Kidney (tissue), 14 donors: Measurements from ENCODE around the gene TADA1. TPM values are rescaled to one million over a fixed set of nuclear protein-coding genes. Genes with fewer than 3 reads are reported as not detected.

Experiments used
- DNase-seq, 5 donors: peaks; one replicate each; pipeline ENCODE4 v3.0.0-alpha.2; 2013 to 2020
- FAIRE-seq: peaks from 2 replicates; lab custom pipeline; 2012; peaks lifted over from hg19 to GRCh38; lab: Jason Lieb, UNC
- H3K27ac ChIP-seq, 2 donors: one replicate each; pipeline ENCODE4 v1.7.0; 2013; ENCODE audit warnings: low read depth in 2 of 2, low read length in 2 of 2, inconsistent platforms in 1 of 2
- H3K27me3 ChIP-seq: one replicate; pipeline ENCODE4 v1.7.1; 2013; ENCODE audit warnings: low read length, inconsistent platforms; ENCODE audit not compliant: control insufficient read depth, insufficient read depth
- H3K36me3 ChIP-seq, 3 donors: one replicate each; pipeline versions ENCODE4 v1.7.0 to v1.7.1; 2013; ENCODE audit warnings: low read length in 3 of 3, control low read depth in 1 of 3, inconsistent platforms in 1 of 3; ENCODE audit not compliant: insufficient read depth in 3 of 3, control insufficient read depth in 2 of 3
- H3K4me1 ChIP-seq, 3 donors: one replicate each; pipeline versions ENCODE4 v1.7.0 to v1.7.1; 2013; ENCODE audit warnings: low read length in 3 of 3, inconsistent platforms in 1 of 3, low read depth in 1 of 3; ENCODE audit not compliant: control insufficient read depth in 2 of 3, insufficient read depth in 2 of 3
- H3K4me3 ChIP-seq, 3 donors: one replicate each; pipeline versions ENCODE4 v1.7.0 to v1.8.1; 2013; ENCODE audit warnings: low read length in 3 of 3, control low read depth in 1 of 3, inconsistent platforms in 1 of 3
- H3K9ac ChIP-seq, 3 donors: one replicate each; pipeline versions ENCODE4 v1.7.0 to v1.7.1; 2013; ENCODE audit warnings: low read length in 3 of 3, control low read depth in 1 of 3, inconsistent platforms in 1 of 3
- H3K9me3 ChIP-seq, 3 donors: one replicate each; pipeline versions ENCODE4 v1.7.0 to v1.7.1; 2013; ENCODE audit warnings: low read length in 3 of 3, control low read depth in 1 of 3, inconsistent platforms in 1 of 3; ENCODE audit not compliant: control insufficient read depth in 2 of 3, insufficient read depth in 1 of 3
- CTCF ChIP-seq: IDR thresholded peaks from 3 replicates; pipeline ENCODE4 v1.5.1; 2012; ENCODE audit warnings: mild to moderate bottlenecking, moderate library complexity, borderline replicate concordance; ENCODE audit not compliant: insufficient read depth; ENCODE audit errors: extremely low read depth
- intact Hi-C: fragments of 100-400 bp; cut with DNase I; formaldehyde crosslinking; loops from one replicate; pipeline ENCODE4 v1.11.1; 2022
- polyA plus RNA-seq: library from polyadenylated mRNA; stranded (reverse); fragments of 350-450 nt; fragmentation: Illumina TruSeq; extraction: RNeasy Lipid Tissue Mini Kit (QIAGEN cat#74804); gene quantifications from one replicate; pipeline ENCODE4 v1.2.3, GENCODE V29; 2014; ENCODE audit warnings: low read depth, low replicate concordance; ENCODE audit not compliant: insufficient read depth
- total RNA-seq: library from RNA; stranded (reverse); fragmentation: NEBNext Ultra II Directional; extraction: Animal tissue kit (Norgen Biotek cat#: 25700); gene quantifications from one replicate; pipeline ENCODE4 v1.2.1, GENCODE V29; 2021
- donor health status: control.
- donor health status: control.
- donor health status: control.
- donor health status: control.
- donor health status: control.
- donor health status: DM: yes; HTN: yes; CAD: no.
- donor health status: Normal renal cell carcinoma (clear cell type).

The TADA1 gene
- total and polyA plus RNA-seq, 2 donors from 2014 or later, result 11.5 to 13.7 TPM

GRCh38 chr1:166889776-166890175, 13.7 kb upstream of the TADA1 start:
- DNase-seq, result no peak
- Histone ChIP-seq H3K9me3 (no peaks in the 10 kb centered on the region), H3K9ac (no peak overlapping the region), H3K4me3 (no peak overlapping the region), H3K27me3 (peaks cover 3% of the 10 kb centered on the region), H3K4me1 (no peaks in the 10 kb centered on the region), H3K27ac (no peak overlapping the region), H3K36me3 (no peaks in the 10 kb centered on the region)
- no peak for TF ChIP-seq CTCF
- no peak for FAIRE-seq
- intact Hi-C loops, result no loop called here

- Histone ChIP-seq H3K4me1 (peaks cover 0 to 7% (median 0%) of the 10 kb centered on the region in 3 donors), H3K36me3 (no peaks in the 10 kb centered on the region), H3K9ac (no peak overlapping the region), H3K9me3 (no peaks in the 10 kb centered on the region), H3K27ac (no peak overlapping the region), H3K4me3 (no peak overlapping the region), H3K27me3 (peaks cover 8% of the 10 kb centered on the region)
- TF ChIP-seq CTCF, result no peak
- FAIRE-seq (no peak), DNase-seq (no peak)
- intact Hi-C loops, result no loop called here
Observed at GRCh38 chr1:166888373-166889111, 12.5 kb upstream of the TADA1 start.

GRCh38 chr1:166884971-166885370, 8.9 kb upstream of the TADA1 start:
- Histone ChIP-seq H3K9ac (no peak overlapping the region), H3K36me3 (no peaks in the 10 kb centered on the region), H3K4me1 (peaks cover 0 to 7% (median 0%) of the 10 kb centered on the region in 3 donors), H3K4me3 (no peak overlapping the region), H3K27ac (no peak overlapping the region), H3K27me3 (peaks cover 8% of the 10 kb centered on the region), H3K9me3 (no peaks in the 10 kb centered on the region)
- TF ChIP-seq CTCF, result no peak
- DNase-seq (no peak), FAIRE-seq (no peak)
- intact Hi-C loops, result no loop called here
